Motor neuron (in vitro differentiated cells): ENCODE results near the gene ABHD16A. TPM values are rescaled to one million over a fixed set of nuclear protein-coding genes. Genes with fewer than 3 reads are reported as not detected.

Experiments used
- ATAC-seq, 8 experiments: fragments of 200-7000 bp; cut with Tn5 transposase; replicated peaks in 6 of 8; 2 replicates each; pipeline ENCODE4 v1.8.0; 2021; ENCODE audit warnings: mild to moderate bottlenecking in 8 of 8, moderate library complexity in 8 of 8
- H3K27ac ChIP-seq, 2 donors: fragments of 250-450 bp; sonication (Bioruptor Pico); 2 replicates each; pipeline ENCODE4 v1.9.0; 2021; ENCODE audit warnings: antibody characterized with exemption in 2 of 2, mild to moderate bottlenecking in 2 of 2, moderate library complexity in 1 of 2
- H3K4me1 ChIP-seq, 2 donors: fragments of 250-450 bp; sonication (Bioruptor Pico); replicated peaks in 1 of 2; 2 replicates each; pipeline ENCODE4 v1.6.1; 2021; ENCODE audit warnings: antibody characterized with exemption in 2 of 2, mild to moderate bottlenecking in 2 of 2, moderate library complexity in 1 of 2
- H3K4me3 ChIP-seq, 5 donors: fragments of 250-450 bp; sonication (Bioruptor Pico); 2 replicates each; pipeline ENCODE4 v1.9.0; 2021; ENCODE audit warnings: antibody characterized with exemption in 5 of 5, mild to moderate bottlenecking in 5 of 5, moderate library complexity in 4 of 5
- WGBS, 10 experiments: fragments of 450-650 bp; shearing (Covaris generic); methylation state at CpG; one replicate each; pipeline ENCODE4 v1.0.0; 2022; 5-methylcytosine and 5-hydroxymethylcytosine counted together
- in situ Hi-C, 9 experiments: fragments of 400-800 bp; cut with MboI; loops; one replicate each; pipeline ENCODE4 v1.15.0; 2021; ENCODE audit warnings: low sequenced_read_pairs in 9 of 9, low pct_unique_long_range_greater_than_20kb in 2 of 9; ENCODE audit not compliant: unreplicated experiment in 9 of 9
- total RNA-seq, 8 experiments: library from RNA; unstranded; fragments of 300-600 nt; gene quantifications; 2 replicates each; pipeline versions ENCODE4 v1.2.3 to v1.2.4, GENCODE V29; 2022

ABHD16A gene
- total RNA-seq, 8 experiments from 2014 or later, result 43.8 to 69.0 (median 52.5) TPM

DNA sequence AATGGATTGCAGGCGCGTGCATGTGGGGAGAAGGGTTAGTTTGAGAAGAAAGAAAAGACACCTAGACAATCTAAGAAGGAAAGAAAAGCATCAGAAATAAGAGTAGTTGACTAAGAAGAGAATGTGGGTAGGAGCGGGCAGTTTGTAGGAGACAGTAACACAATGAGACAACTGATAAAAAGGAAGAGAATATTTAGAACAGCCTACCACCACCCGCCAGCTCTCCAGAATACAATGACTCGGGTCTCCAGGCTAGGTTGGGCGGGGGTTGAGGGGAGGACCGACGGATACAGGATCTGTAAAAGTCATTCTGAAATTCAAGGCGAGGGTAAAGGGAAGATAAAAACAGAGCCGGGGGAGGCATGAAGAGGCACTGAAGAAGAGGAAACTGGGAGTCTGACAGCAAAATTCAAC is 712 bp downstream of the ABHD16A start:
- ATAC-seq, result peak; percentile 2 to 18 (median 6)
- in situ Hi-C loops, result no loop called here
- Histone ChIP-seq H3K27ac (peak overlapping the region; percentile 92 to 95), H3K4me3 (peak overlapping the region; percentile 67 to 93 (median 85)), H3K4me1 (peaks cover 10% of the 10 kb centered on the region in 2 donors)
- 0 to 7% (median 0%) methylated on average over 4 to 10 of the region's 10 CpGs for WGBS, 10 experiments

DNA sequence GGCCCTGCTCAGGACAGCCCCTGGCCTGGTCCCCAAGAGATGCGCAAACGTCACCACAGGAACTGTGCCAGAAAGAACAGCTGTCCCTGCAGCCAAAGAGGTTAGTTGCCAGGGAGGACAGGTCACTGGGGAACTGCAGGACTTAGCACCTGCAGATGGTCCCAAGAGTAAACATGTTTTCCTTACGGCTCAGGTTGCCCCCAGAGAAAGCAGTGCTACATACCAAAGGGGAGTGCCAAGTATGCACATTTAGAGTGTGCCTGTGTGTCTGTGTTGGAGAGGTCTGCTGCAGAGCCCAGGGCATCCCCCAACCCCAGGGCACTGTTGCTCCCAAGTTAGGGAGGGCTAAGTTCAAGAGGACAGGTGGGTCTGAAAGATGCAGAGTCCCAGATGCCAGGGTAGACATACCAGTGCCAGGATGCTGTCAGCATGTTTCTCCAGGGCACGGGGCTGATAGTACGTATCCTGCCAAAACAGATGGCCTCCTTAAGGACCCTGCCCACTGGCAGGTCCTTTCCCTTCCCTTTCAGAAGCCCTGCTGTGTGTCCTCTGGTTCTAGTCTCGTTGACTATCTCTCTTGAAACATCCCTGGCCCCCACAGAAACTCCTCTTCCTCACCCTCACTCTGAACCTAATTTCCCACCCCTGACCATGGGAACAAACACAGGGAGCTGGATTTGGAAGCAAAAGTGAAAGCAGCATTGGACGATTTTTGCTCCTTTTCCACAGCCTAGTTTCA is 1.3 kb downstream of the ABHD16A start:
- 0 to 56% (median 10%) methylated on average over 1 to 6 of the region's 7 CpGs for WGBS, 10 experiments
- peaks cover 10% of the 10 kb centered on the region in 2 donors for H3K4me1 ChIP-seq
- in situ Hi-C loops, result no loop called here
- peak in 4 of 8 experiments; percentile 3 to 31 (median 4) for ATAC-seq
- peak overlapping the region in 1 of 2 donors; percentile 95 for H3K27ac ChIP-seq
- peak overlapping the region; percentile 67 to 93 (median 85) for H3K4me3 ChIP-seq

DNA sequence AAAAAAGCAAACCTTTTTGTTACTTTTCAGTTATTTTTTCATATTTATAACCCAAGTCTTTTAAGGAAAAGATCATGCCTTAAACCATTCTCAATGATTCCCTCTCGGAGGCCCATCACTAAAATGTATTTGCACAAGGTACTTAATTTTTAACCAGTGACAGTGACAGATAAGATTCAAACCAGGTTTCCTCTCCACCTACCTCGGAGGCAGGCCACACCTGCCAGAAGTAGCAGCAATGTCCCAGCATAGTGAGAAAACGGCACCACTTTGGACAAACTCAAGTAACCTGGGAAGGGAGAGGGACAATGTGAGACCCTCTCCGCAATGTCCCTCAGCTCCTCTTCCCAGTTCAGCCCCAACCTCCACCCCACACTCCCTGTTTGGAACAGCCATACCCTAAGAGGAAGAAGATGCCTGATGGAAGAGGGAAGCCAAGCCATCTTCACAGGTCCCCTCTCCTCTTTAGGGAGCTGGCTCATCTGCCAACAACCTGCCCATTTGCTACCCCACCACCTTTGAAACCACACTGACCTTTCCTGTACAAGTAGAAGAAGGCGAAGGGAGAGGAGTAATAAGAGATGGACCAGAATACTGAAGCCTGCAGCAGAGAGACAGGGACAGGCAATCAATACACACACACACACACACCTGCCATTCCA is 2.3 kb downstream of the ABHD16A start:
- WGBS, 10 experiments, result 81 to 100% (median 93%) methylated on average over 1 to 4 of the region's 5 CpGs; no CpG with 5 or more reads in 3 of the 10 experiments
- ATAC-seq, result no peak
- no peak overlapping the region for H3K4me3 ChIP-seq
- H3K4me1 ChIP-seq, result peaks cover 10% of the 10 kb centered on the region in 2 donors
- in situ Hi-C loops, result no loop called here
- H3K27ac ChIP-seq, result no peak overlapping the region

DNA sequence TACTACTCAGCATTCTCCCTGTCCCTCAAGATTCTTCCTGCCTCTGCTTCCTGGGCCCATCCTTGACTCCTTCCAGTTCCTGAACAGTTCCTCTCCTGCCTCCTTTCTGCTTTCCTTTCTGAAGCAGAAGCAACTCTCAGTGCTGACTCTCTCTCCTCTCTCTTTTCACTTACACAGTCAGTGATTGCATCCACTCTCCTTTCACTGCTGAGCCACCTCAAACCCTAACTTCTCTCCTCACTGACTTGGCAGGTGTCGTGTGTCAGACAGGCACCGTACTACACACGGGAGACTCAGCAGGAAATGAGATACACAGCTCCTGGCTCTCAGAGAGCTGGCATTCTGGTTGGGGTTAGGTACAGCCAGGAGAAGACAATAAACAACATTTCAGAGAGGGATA is 5.6 kb downstream of the ABHD16A start:
- 20 to 100% (median 73%) methylated on average over 1 to 3 of the region's 3 CpGs; no CpG with 5 or more reads in 5 of the 10 experiments for WGBS, 10 experiments

DNA sequence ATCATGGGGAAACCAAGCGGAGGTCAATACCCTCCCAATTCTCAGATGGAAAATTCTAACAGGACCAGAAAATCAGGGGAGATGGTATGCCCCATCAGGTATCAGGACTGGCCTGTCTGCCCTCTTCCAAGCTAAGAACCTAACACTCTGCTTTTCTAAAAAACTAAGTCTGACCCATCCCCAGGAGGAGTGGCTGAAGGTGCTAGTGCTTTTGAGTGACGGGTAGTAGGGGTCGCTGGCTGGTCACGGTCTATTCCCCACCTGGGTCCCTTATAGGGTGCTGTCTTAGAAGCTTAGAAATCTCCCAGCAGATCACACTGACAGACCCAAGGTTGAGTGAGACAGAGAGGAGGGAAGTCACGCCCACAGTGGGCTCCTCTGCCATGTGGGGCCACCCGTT is 9.6 kb downstream of the ABHD16A start:
- H3K4me3 ChIP-seq, result no peak overlapping the region
- no peak for ATAC-seq
- H3K4me1 ChIP-seq, result no peaks in the 10 kb centered on the region
- H3K27ac ChIP-seq, result no peak overlapping the region
- in situ Hi-C loops, result loop anchor here in 1 of 9 experiments (25.0 kb wide), 1 partner anchor 269 kb away; the partner anchor contains the start of genes DXO, NELFE and SKIC2
- 82 to 100% (median 92%) methylated on average over 1 to 3 of the region's 6 CpGs; no CpG with 5 or more reads in 4 of the 10 experiments for WGBS, 10 experiments

More for the DNA sequence above, 5.6 kb downstream of the ABHD16A start:
- in situ Hi-C loops, result loop anchor here in 1 of 9 experiments (25.0 kb wide), 1 partner anchor 265 kb away; the partner anchor contains the start of genes DXO, NELFE and SKIC2
- ATAC-seq, result no peak
- Histone ChIP-seq H3K4me1 (peaks cover 10% of the 10 kb centered on the region in 2 donors), H3K4me3 (no peak overlapping the region), H3K27ac (no peak overlapping the region)

DNA sequence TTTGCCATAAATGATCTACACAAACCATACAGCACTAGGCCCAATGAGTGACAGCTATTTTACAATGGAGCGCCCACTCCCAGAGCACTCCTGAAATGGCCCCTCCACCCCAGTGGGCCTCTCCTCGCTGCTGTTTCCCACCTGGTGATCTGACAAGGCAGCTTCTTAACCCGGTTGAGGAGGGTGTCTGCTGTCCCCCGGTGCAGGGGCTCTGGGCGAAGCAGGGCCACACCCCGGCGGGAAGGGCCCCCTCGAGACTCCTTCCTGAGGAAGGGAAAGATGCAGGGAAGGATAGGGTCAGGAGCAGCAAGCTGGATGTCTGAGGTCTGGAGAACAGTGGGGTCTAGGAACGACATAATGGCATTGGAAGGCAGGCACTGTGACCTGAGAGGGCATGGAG is 10.2 kb downstream of the ABHD16A start:
- no peak for ATAC-seq
- H3K4me1 ChIP-seq, result no peaks in the 10 kb centered on the region
- H3K4me3 ChIP-seq, result no peak overlapping the region
- H3K27ac ChIP-seq, result no peak overlapping the region
- WGBS, 10 experiments, result 61 to 100% (median 86%) methylated on average over 1 to 7 of the region's 9 CpGs; no CpG with 5 or more reads in 1 of the 10 experiments
- in situ Hi-C loops, result loop anchor here in 1 of 9 experiments (25.0 kb wide), 1 partner anchor 269 kb away; the partner anchor contains the start of genes DXO, NELFE and SKIC2

DNA sequence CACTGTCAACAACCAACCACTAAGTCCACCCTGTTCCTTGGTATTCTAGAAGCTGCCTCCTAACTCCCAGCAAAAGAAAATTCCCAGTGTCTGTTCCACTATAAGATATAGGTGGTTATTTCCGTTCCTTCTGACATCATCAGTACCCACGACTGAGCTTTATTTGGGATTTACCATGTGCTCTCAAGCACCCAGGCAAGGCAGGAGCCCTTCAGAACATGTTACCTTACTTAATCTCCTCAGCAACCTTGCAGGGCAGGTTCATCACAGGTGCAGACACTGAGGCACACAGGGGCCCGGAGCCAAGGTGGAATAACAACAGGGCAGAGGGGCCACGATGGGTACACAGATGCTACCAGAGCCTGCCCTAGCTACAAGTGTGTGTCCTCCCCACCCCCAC is 10.8 kb downstream of the ABHD16A start:
- ATAC-seq, result no peak
- 73 to 100% (median 90%) methylated on average over 1 to 3 of the region's 4 CpGs; no CpG with 5 or more reads in 2 of the 10 experiments for WGBS, 10 experiments
- in situ Hi-C loops, result loop anchor here in 1 of 9 experiments (25.0 kb wide), 1 partner anchor 270 kb away; the partner anchor contains the start of genes DXO, NELFE and SKIC2
- H3K4me1 ChIP-seq, result no peaks in the 10 kb centered on the region
- H3K27ac ChIP-seq, result no peak overlapping the region
- no peak overlapping the region for H3K4me3 ChIP-seq

DNA sequence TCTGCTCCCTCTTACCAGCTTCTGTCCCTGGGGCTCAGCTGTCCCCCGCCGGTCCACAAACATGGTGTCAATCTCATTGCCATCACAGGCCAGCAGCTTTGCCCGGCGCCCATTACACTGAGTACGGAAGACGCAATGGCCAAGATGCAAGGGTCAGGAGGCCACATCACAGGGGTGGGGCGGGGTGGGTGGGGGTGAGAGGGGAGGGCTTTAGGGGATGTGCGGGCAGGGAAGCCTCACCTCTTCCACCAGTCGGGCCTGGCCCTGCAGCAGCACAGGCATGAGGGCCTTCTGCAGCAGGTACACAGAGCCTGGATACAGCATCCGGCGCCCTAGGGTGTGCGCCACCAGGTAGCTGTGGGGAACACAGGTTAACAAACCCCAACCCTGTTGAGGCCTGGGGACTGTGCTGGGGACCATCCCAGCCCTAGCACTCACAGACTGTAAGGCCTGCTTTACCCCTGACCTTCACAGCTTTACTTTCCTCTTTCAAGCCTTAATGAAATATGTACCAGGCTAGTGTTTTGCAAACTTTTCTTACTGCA is 11.5 kb downstream of the ABHD16A start:
- ATAC-seq, result no peak
- Histone ChIP-seq H3K4me3 (no peak overlapping the region), H3K27ac (no peak overlapping the region), H3K4me1 (no peaks in the 10 kb centered on the region)
- 100% methylated on average over 1 to 3 of the region's 12 CpGs; no CpG with 5 or more reads in 8 of the 10 experiments for WGBS, 10 experiments
- in situ Hi-C loops, result loop anchor here in 1 of 9 experiments (25.0 kb wide), 1 partner anchor 271 kb away; the partner anchor contains the start of genes DXO, NELFE and SKIC2

DNA sequence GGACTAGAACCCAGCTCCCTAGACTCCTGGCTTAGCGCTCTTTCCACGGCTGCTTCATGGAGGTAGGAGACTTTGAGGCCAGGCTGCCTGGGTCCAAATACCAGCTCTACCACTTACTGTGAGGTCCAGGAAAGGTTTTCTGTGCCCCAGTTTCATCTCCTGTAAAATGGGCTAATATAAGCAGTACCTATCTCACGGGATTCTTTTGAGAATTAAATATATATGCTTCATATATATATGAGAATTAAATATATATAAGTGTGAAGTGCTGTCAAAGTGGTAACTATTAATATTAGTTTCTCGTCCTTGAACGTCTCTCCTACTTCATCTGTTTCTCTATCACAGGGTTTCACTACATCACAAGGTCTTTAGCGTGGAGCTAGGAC is 12.1 kb downstream of the ABHD16A start:
- in situ Hi-C loops, result loop anchor here in 1 of 9 experiments (25.0 kb wide), 1 partner anchor 271 kb away; the partner anchor contains the start of genes DXO, NELFE and SKIC2

DNA sequence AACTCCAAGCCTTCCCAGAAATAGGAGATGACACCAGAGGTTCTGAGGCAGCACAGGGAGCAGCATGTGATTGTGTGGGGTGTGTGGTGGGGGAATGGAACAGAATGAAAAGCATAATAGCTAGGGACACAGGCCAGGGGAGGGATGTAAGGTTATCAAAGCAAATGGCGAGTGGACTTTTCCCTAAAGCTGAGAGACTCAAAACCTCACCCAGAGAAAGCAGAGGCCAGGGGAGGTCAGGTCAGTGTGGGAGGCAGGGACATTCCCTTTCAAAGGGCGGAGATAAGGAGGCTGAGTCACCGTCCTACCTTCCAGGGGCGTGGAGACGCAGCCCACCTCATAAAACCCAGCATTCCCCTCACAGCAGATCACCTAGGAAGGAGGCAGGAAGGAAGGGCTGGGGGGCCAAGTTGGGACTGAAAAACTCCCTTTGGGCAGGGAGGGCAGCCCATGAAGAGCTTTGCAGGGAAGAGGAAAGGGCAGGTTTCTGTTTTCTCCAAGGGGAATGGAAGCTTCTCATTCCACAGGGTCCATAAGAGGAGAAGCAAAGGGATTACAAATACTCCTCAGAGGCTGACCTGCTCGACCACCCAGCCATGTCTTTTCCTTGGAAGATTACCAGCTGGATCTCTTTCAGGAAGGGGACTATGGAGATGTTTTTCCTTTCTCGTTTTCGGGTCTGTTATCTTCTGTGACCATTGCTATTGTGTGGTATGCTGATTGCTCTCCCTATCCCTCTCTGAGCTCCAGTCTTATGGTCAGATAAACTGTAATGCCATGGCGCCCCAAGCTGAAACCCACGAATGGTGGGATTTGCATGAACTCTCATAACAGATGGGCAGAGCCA is 12.7 kb downstream of the ABHD16A start:
- peak in 1 of 8 experiments; percentile 24 for ATAC-seq
- in situ Hi-C loops, result loop anchor here in 1 of 9 experiments (25.0 kb wide), 1 partner anchor 272 kb away; the partner anchor contains the start of genes DXO, NELFE and SKIC2
- 20 to 95% (median 81%) methylated on average over 1 to 7 of the region's 10 CpGs; no CpG with 5 or more reads in 3 of the 10 experiments for WGBS, 10 experiments
- Histone ChIP-seq H3K4me3 (no peak overlapping the region), H3K4me1 (no peaks in the 10 kb centered on the region), H3K27ac (no peak overlapping the region)

More for the DNA sequence above, 12.1 kb downstream of the ABHD16A start:
- 67 to 100% (median 100%) methylated on average over 1 to 5 of the region's 6 CpGs; no CpG with 5 or more reads in 3 of the 10 experiments for WGBS, 10 experiments
- Histone ChIP-seq H3K4me3 (no peak overlapping the region), H3K4me1 (no peaks in the 10 kb centered on the region), H3K27ac (no peak overlapping the region)
- no peak for ATAC-seq

DNA sequence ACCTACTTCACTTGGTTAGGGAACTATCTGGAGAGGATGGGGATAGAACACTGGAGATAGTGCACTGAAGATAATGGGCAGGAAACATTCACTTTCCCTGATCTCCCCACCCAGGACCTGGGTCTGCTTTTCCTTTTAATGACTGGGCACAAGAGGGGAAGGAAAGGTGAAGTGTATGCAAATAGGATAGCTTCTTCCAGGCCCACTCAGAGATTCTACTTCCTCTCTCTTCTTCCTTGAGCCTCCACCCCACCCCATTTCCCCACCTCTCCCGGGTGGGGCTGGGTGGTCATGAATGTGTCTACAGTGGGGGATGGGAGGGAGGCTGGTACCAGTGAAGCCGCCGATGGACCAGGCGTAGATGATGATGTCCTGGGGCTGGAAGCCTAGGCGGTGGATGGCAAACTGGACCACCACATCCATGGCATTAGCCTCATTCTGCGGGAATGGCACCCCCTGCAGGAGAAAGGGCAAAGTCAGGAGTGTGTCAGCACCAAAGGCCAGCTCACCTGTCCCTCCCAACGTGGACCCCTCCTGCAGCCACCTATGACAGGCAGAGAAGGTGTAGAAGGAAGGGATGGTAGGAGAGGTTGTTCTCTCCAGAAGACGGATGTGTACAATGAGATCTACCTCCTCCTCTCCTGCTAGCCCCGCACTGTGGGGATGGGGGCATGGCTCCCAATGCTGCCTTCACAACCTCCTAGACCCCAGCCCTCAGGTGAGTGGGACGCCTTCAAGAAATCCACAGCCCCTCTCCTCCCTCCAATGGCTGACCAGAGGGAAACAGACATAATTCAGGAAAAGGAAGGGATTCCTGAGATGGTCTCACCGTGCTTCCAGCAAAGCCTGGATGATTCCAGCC is 13.6 kb downstream of the ABHD16A start:
- H3K27ac ChIP-seq, result no peak overlapping the region
- 40 to 100% (median 94%) methylated on average over 1 to 3 of the region's 11 CpGs; no CpG with 5 or more reads in 4 of the 10 experiments for WGBS, 10 experiments
- no peak overlapping the region for H3K4me3 ChIP-seq
- no peaks in the 10 kb centered on the region for H3K4me1 ChIP-seq
- in situ Hi-C loops, result loop anchor here in 1 of 9 experiments (25.0 kb wide), 1 partner anchor 273 kb away; the partner anchor contains the start of genes DXO, NELFE and SKIC2
- peak in 1 of 8 experiments; percentile 59 for ATAC-seq
